NOMO-1 treated with DMSO at 0.1 percent for 48 hours (cell line): Measurements from ENCODE around the gene TNFRSF6B.

Experiments
- DNase-seq: peaks from one replicate; lab custom pipeline; 2025; ENCODE audit not compliant: unreplicated experiment; lab: John Stamatoyannopoulos, UW

TNFRSF6B gene

DNA sequence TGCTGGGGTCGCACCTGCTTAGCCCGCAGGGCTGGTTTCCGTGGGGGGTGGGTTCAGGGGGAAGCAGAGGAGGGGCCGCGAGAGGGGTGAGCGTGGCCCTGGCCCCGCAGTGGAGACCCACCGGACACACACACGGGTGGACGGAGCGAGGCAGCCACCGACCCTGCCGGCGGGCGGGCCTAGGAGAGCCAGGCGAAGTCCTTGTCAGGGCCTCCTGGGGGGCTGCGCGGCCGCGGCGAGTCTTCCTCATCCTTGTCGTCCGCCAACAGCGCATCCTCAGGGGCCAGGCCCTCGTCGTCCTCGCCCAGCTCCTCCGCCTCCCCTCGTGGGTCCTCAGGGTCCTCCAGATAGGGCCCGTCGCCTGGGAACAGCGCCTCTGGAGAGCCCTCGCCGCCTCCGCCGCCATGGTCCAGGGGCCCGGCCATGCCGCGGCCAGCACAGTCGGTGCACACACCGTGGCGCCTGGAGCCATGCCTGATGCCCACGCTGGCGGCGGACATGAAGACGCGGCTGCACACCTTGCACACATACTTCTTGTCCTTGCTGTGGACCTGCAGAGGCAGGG, 50.4 kb downstream of the TNFRSF6B start:
- no peak for DNase-seq

- DNase-seq: no peak
Measured at GRCh38 chr20:63747622-63748069, 51.2 kb downstream of the TNFRSF6B start.
